Activated naive CD4-positive, alpha-beta T cell treated with anti-CD3 and anti-CD28 coated beads, Interleukin-2, amount 50 U/mL, for 24 hours (primary cell): ENCODE results near the gene UPP2.

Experiments used
- H3K27ac Mint-ChIP-seq: one replicate; pipeline ENCODE4 v1.8.0; 2021; ENCODE audit warnings: mild to moderate bottlenecking, mixed read lengths
- H3K27me3 Mint-ChIP-seq: one replicate; pipeline ENCODE4 v1.8.0; 2021; ENCODE audit warnings: mixed read lengths
- H3K36me3 Mint-ChIP-seq: one replicate; pipeline ENCODE4 v1.8.0; 2021; ENCODE audit warnings: mixed read lengths
- H3K4me1 Mint-ChIP-seq: one replicate; pipeline ENCODE4 v1.8.0; 2021; ENCODE audit warnings: mixed read lengths
- H3K4me3 Mint-ChIP-seq: one replicate; pipeline ENCODE4 v1.8.0; 2021; ENCODE audit warnings: mild to moderate bottlenecking, mixed read lengths
- H3K9me3 Mint-ChIP-seq: one replicate; pipeline ENCODE4 v1.8.0; 2021; ENCODE audit warnings: mixed read lengths

The UPP2 gene

DNA sequence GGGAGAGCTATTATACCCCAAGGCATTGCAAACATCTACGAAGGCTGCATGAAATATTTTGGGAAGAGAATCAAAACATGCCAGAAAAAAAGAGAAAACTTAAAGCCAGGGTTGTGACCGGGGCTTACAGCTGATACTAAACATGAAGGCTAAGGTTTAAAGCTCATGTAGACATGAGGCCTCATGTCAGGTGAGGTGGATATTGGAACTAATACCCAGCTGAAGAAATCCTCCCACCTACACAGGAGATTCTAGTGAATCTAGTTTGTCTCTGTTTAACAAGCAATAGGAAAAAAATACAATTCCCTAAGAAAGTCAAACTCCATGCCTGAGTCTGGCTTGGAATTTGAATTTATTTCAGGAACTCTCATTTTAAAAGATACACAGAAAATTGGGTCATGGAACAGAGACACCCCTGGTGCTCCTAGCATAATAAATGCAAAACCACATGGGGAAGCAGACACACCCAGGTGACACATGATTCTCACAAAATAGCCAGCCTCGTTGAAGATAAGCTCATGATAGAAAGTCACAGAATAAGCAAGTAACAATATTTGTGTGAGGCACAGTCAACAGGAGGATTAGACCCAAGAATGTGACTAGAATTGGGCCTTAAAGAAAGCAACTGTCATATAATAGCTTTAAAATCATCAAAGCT, 42.2 kb downstream of the UPP2 start:
- no peak overlapping the region for H3K4me3 Mint-ChIP-seq
- H3K36me3 Mint-ChIP-seq, result no peaks in the 10 kb centered on the region
- no peak overlapping the region for H3K27ac Mint-ChIP-seq
- H3K4me1 Mint-ChIP-seq, result no peaks in the 10 kb centered on the region
- peaks cover 9% of the 10 kb centered on the region for H3K9me3 Mint-ChIP-seq
- peaks cover 27% of the 10 kb centered on the region for H3K27me3 Mint-ChIP-seq

- H3K36me3 Mint-ChIP-seq, result no peaks in the 10 kb centered on the region
- H3K27me3 Mint-ChIP-seq, result peaks cover 29% of the 10 kb centered on the region
- H3K4me3 Mint-ChIP-seq, result no peak overlapping the region
- no peaks in the 10 kb centered on the region for H3K4me1 Mint-ChIP-seq
- H3K9me3 Mint-ChIP-seq, result peaks cover 9% of the 10 kb centered on the region
- no peak overlapping the region for H3K27ac Mint-ChIP-seq
Observed at GRCh38 chr2:158144914-158145625, 43.4 kb downstream of the UPP2 start.

DNA sequence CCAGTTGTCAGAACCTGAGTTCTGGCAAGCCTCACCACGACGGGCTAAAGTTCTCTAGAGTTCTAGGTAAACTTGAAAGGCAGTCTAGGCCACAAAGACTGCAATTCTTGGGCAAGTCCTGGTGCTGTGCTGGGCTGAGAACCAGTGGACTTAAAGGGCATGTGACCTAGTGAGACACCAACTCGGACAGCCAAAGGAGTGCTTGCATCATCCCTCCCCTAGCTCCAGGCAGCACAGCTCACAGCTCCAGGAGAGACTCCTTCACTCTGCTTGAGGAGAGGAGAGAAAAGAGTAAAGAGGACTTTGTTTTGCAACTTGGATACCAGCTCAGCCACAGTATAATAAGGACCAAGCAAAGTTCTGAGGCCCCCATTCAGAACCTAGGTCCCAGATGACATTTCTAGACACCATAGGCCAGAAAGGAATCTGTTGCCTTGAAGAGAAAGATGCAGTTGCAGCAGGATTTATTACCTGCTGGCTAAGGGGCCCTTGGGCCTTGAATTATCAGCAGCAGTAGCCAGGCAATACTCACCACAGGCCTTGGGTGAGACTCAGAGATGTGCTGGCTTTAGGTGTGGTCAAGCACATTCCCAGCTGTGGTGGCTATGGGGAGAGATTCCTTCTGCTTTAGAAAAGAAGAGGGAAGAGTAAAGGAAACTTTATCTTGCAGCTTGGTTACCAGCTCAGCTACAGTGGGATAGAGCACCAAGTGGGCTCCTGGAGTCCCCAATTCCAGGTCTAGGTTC, 51.8 kb downstream of the UPP2 start:
- Mint-ChIP-seq H3K4me1 (no peaks in the 10 kb centered on the region), H3K27ac (no peak overlapping the region), H3K9me3 (no peaks in the 10 kb centered on the region), H3K27me3 (peaks cover 4% of the 10 kb centered on the region), H3K4me3 (no peak overlapping the region), H3K36me3 (no peaks in the 10 kb centered on the region)

GRCh38 chr2:158154596-158154995, 52.9 kb downstream of the UPP2 start:
- Mint-ChIP-seq H3K27ac (no peak overlapping the region), H3K4me3 (no peak overlapping the region), H3K27me3 (peaks cover 5% of the 10 kb centered on the region), H3K36me3 (no peaks in the 10 kb centered on the region), H3K4me1 (no peaks in the 10 kb centered on the region), H3K9me3 (no peaks in the 10 kb centered on the region)

DNA sequence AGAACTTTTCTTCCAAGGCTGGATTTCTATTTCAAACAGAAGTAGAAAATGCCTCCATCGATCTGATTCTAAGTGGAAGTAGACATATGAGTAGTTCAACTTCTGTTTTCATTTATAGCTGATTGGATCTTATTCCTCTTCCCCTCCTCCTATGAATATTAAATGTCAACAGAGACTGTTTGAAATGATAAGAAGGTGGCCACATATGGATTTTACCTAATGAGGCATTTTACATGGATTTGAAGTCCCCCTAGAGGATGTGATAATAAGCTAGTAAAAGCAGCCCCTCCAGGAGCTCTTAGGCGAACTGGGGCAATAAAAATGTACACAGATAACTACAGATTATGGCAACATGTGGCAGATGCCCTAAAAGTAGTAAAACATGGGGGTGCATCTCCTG, 71.0 kb downstream of the UPP2 start:
- Mint-ChIP-seq H3K27ac (no peak overlapping the region), H3K27me3 (peaks cover 4% of the 10 kb centered on the region), H3K4me1 (no peaks in the 10 kb centered on the region), H3K4me3 (no peak overlapping the region), H3K9me3 (no peaks in the 10 kb centered on the region), H3K36me3 (no peaks in the 10 kb centered on the region)

GRCh38 chr2:158174495-158174894, 72.8 kb downstream of the UPP2 start:
- Mint-ChIP-seq H3K27ac (no peak overlapping the region), H3K36me3 (no peaks in the 10 kb centered on the region), H3K4me1 (no peaks in the 10 kb centered on the region), H3K9me3 (no peaks in the 10 kb centered on the region), H3K4me3 (no peak overlapping the region), H3K27me3 (peaks cover 12% of the 10 kb centered on the region)

DNA sequence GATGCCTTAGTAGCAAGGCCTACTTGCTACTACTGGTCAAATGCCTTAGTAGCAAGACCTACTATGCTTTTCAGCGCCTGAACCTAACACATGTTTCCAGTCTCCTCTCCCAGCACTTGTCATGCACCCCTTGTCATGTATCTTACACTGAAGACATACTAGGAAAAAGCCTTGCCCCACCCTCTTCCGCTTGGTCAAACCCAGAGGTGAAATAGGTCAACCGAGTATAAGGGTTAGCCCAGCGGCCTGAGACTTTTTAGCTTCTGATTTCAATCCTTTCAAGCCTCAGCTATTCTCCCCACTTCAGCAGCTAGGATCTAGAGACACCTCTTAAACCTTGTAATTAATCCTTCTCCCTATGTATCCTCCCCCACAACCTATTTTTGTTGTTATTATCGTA, 73.3 kb downstream of the UPP2 start:
- Mint-ChIP-seq H3K9me3 (no peaks in the 10 kb centered on the region), H3K36me3 (no peaks in the 10 kb centered on the region), H3K4me1 (no peaks in the 10 kb centered on the region), H3K27me3 (peaks cover 12% of the 10 kb centered on the region), H3K27ac (no peak overlapping the region), H3K4me3 (no peak overlapping the region)

GRCh38 chr2:158178646-158179045, 77.0 kb downstream of the UPP2 start:
- Mint-ChIP-seq H3K36me3 (no peaks in the 10 kb centered on the region), H3K4me1 (no peaks in the 10 kb centered on the region), H3K27me3 (peaks cover 30% of the 10 kb centered on the region), H3K4me3 (no peak overlapping the region), H3K9me3 (no peaks in the 10 kb centered on the region), H3K27ac (no peak overlapping the region)

- no peaks in the 10 kb centered on the region for H3K4me1 Mint-ChIP-seq
Observed at GRCh38 chr2:158179660-158180059, 78.0 kb downstream of the UPP2 start.

DNA sequence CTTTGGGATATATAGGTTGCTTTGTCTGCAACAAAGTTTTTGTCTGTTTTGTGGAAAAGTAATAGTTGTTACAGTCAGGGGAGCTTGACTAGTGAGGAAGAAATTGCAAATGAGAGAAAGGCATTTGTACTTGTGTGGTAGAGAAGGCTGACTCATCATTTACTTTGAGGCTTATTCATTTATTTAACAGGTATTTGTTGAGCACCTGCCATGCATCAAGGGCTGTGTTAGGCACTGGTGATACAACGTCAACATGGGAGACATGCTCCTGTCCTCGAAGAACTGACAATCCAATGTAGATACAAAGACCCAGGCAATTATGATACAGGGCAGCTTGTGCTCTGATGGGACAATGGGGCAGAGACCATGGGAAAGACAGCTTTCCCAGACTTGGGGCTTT, 79.5 kb downstream of the UPP2 start:
- Mint-ChIP-seq H3K4me3 (no peak overlapping the region), H3K27me3 (peaks cover 35% of the 10 kb centered on the region)

More at GRCh38 chr2:158179660-158180059, 78.0 kb downstream of the UPP2 start:
- H3K27ac Mint-ChIP-seq, result no peak overlapping the region
- no peak overlapping the region for H3K4me3 Mint-ChIP-seq
- no peaks in the 10 kb centered on the region for H3K9me3 Mint-ChIP-seq
- H3K36me3 Mint-ChIP-seq, result no peaks in the 10 kb centered on the region
- H3K27me3 Mint-ChIP-seq, result peaks cover 31% of the 10 kb centered on the region

DNA sequence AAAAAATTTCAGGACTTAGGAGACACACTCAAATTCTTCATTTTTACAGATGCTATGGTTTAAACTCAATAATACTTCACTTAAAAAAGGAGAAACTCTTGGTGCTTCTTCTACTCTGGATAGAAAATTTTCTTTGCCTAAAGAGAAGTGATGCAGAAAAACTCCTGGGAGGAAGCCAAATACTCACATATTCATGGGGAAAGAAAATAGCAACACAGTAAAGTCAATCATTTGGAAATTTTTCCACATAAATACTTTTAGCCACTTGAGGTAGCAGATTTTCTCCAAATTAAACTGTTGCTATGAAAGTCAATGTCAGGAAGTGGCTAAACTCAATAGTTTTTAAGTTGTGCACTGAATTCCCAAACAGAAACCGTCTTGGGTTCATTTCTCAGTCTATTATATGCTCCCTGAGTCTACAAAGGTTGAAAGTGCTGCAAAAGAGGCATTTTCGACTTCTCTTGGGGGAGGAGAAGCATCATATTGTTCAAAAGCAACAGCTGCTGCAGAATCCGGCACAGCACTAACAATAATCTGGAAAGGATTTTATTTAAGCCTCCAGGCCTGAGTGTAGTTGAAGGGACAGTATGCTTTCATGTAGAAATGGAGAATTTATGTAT, 81.1 kb downstream of the UPP2 start:
- H3K36me3 Mint-ChIP-seq, result no peaks in the 10 kb centered on the region
- H3K4me3 Mint-ChIP-seq, result no peak overlapping the region

More for the DNA sequence above, 79.5 kb downstream of the UPP2 start:
- no peaks in the 10 kb centered on the region for H3K4me1 Mint-ChIP-seq
- no peak overlapping the region for H3K27ac Mint-ChIP-seq
- no peaks in the 10 kb centered on the region for H3K36me3 Mint-ChIP-seq
- no peaks in the 10 kb centered on the region for H3K9me3 Mint-ChIP-seq

GRCh38 chr2:158184001-158184400, 82.3 kb downstream of the UPP2 start:
- no peaks in the 10 kb centered on the region for H3K9me3 Mint-ChIP-seq
- no peak overlapping the region for H3K27ac Mint-ChIP-seq
- no peak overlapping the region for H3K4me3 Mint-ChIP-seq
- H3K4me1 Mint-ChIP-seq, result no peaks in the 10 kb centered on the region
- peaks cover 29% of the 10 kb centered on the region for H3K27me3 Mint-ChIP-seq
- no peaks in the 10 kb centered on the region for H3K36me3 Mint-ChIP-seq

More for the DNA sequence above, 81.1 kb downstream of the UPP2 start:
- Mint-ChIP-seq H3K27me3 (peaks cover 35% of the 10 kb centered on the region), H3K4me1 (no peaks in the 10 kb centered on the region), H3K9me3 (no peaks in the 10 kb centered on the region), H3K27ac (no peak overlapping the region)

- no peaks in the 10 kb centered on the region for H3K36me3 Mint-ChIP-seq
- peaks cover 30% of the 10 kb centered on the region for H3K27me3 Mint-ChIP-seq
- H3K4me3 Mint-ChIP-seq, result no peak overlapping the region
- H3K27ac Mint-ChIP-seq, result no peak overlapping the region
- H3K9me3 Mint-ChIP-seq, result no peaks in the 10 kb centered on the region
- peaks cover 5% of the 10 kb centered on the region for H3K4me1 Mint-ChIP-seq
Observed at GRCh38 chr2:158184556-158185343, 83.1 kb downstream of the UPP2 start.
